Upper lobe of left lung (tissue), 6 donors: ENCODE measurements around the gene MED27. TPM values are rescaled to one million over a fixed set of nuclear protein-coding genes. Genes with fewer than 3 reads are reported as not detected.

Experiments used
- ATAC-seq, 2 donors: fragments of 200-7000 bp; cut with Tn5 transposase; one replicate each; pipeline ENCODE4 v1.9.1; 2022; ENCODE audit warnings: mild to moderate bottlenecking in 2 of 2, moderate library complexity in 2 of 2; ENCODE audit not compliant: low FRiP score in 2 of 2
- DNase-seq, 2 donors: peaks; one replicate each; pipeline ENCODE4 v3.0.0-alpha.2; 2019 to 2020
- H3K27ac ChIP-seq, 4 donors: fragments of 200-600 bp; sonication (generic); one replicate each; pipeline ENCODE4 v1.5.1; 2016 to 2019
- H3K27me3 ChIP-seq, 4 donors: fragments of 200-600 bp; sonication (generic); one replicate each; pipeline ENCODE4 v1.5.1; 2017 to 2019
- H3K36me3 ChIP-seq, 4 donors: fragments of 200-600 bp; sonication (generic); one replicate each; pipeline ENCODE4 v1.5.1; 2016 to 2019
- H3K4me1 ChIP-seq, 4 donors: fragments of 200-600 bp; sonication (generic); one replicate each; pipeline ENCODE4 v1.5.1; 2018 to 2019
- H3K4me3 ChIP-seq, 4 donors: fragments of 200-600 bp; sonication (generic); one replicate each; pipeline ENCODE4 v1.5.1; 2017 to 2019; ENCODE audit warnings: mild to moderate bottlenecking in 2 of 4, moderate library complexity in 1 of 4
- H3K9me3 ChIP-seq, 4 donors: fragments of 200-600 bp; sonication (generic); one replicate each; pipeline ENCODE4 v1.5.1; 2018 to 2019
- EP300 ChIP-seq, 4 donors: sonication (generic); formaldehyde crosslinking; IDR thresholded peaks; one replicate each; pipeline ENCODE4 v1.5.1; 2017; ENCODE audit warnings: antibody characterized with exemption in 4 of 4, control low read depth in 2 of 4
- POLR2A ChIP-seq, 4 donors: fragments of 450-650 bp; IDR thresholded peaks; one replicate each; pipeline ENCODE4 v1.5.1; 2016 to 2017; ENCODE audit warnings: antibody characterized with exemption in 4 of 4, mild to moderate bottlenecking in 2 of 4
- POLR2AphosphoS5 ChIP-seq, 2 donors: sonication (generic); formaldehyde crosslinking; IDR thresholded peaks; one replicate each; pipeline ENCODE4 v1.5.1; 2017; ENCODE audit warnings: antibody characterized with exemption in 2 of 2
- WGBS, 2 donors: methylation state at CpG; one replicate each; pipeline ENCODE4 v1.1.5; 2017 to 2018; 5-methylcytosine and 5-hydroxymethylcytosine counted together
- total RNA-seq, 6 donors: library from RNA; depleted of rRNA in 4 of 6; stranded (reverse); fragments of >200 nt in 4 of 6; gene quantifications; one replicate each; pipeline versions ENCODE4 v1.1.0 to v1.2.1, GENCODE V29; 2016 to 2021
- TF ChIP-seq, protein P1 (sequence below), 6 experiments: fragments of 450-650 bp in 4 of 6; fragments of 200-600 bp in 2 of 6; sonication (generic) in 2 of 6; IDR thresholded peaks; one replicate each; pipeline ENCODE4 v1.5.1; 2016 to 2019; ENCODE audit warnings: antibody characterized with exemption in 6 of 6
- donor health status: DM: no; HTN: no; CAD: no; lungs with moderate emphysema.
- donor health status: DM: no; HTN: yes; CAD: no; lungs with severe emphysema.

The MED27 gene
- total RNA-seq, 6 donors from 2014 or later, result 4.9 to 24.2 (median 17.1) TPM

DNA sequence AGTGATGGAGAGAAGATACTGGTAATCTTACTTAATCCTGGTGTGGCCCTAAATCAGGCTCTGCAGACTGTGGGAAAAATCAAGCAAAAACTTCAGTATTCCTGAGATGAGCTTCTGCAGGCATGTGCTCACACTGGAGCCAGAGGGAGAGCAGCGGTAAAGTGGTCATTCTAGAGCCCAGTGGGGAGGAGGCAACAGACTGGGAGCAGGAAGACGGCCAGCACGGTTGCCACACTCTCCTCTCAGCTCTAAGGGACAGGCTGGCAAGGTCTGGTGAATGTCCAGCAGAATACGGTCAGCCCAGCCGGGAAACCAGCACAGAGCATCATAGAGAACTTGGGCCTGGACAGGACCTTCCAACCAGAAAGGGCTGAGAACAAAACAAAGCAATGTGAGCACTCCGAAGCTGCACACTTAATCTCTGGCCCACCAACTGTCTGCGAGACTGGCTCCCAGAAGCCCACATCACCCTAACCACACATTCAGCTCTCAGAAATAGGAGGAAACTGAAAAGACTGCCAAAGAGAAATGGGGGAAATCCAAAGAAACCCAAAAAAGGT is 30.3 kb downstream of the MED27 start:
- Histone ChIP-seq H3K4me1 (no peaks in the 10 kb centered on the region), H3K27ac (no peak overlapping the region), H3K36me3 (no peaks in the 10 kb centered on the region), H3K27me3 (no peaks in the 10 kb centered on the region), H3K4me3 (no peak overlapping the region), H3K9me3 (no peaks in the 10 kb centered on the region)
- 89 to 92% methylated on average over 4 to 7 of the region's 7 CpGs for WGBS, 2 donors
- DNase-seq (no peak), ATAC-seq (peak in 1 of 2 donors; percentile 42)
- TF ChIP-seq EP300 (IDR thresholded peaks at IDR 0.05) (no peak), POLR2A (IDR thresholded peaks at IDR 0.05) (no peak), POLR2AphosphoS5 (IDR thresholded peaks at IDR 0.05) (no peak)
- TF ChIP-seq, protein P1, sequence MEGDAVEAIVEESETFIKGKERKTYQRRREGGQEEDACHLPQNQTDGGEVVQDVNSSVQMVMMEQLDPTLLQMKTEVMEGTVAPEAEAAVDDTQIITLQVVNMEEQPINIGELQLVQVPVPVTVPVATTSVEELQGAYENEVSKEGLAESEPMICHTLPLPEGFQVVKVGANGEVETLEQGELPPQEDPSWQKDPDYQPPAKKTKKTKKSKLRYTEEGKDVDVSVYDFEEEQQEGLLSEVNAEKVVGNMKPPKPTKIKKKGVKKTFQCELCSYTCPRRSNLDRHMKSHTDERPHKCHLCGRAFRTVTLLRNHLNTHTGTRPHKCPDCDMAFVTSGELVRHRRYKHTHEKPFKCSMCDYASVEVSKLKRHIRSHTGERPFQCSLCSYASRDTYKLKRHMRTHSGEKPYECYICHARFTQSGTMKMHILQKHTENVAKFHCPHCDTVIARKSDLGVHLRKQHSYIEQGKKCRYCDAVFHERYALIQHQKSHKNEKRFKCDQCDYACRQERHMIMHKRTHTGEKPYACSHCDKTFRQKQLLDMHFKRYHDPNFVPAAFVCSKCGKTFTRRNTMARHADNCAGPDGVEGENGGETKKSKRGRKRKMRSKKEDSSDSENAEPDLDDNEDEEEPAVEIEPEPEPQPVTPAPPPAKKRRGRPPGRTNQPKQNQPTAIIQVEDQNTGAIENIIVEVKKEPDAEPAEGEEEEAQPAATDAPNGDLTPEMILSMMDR (IDR thresholded peaks at IDR 0.05), result no peak

DNA sequence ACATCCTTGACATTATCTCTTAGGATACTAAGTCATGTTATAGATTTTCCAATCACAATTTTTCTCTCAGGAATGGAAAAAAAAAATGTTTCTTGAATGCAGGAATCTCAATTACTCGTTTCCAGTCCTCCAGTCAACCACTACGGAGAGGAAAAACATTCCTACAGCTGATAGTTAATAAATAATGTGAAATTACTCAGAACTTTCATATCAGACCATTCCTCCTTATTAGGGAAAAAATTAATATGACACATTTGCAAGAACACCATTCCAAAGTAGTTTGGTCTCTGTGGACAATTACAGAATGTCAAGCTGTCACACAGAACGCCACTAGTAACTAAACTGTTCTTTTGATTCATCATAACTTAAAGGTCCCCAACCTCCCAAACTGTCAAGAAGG is 31.5 kb downstream of the MED27 start:
- WGBS, 2 donors, result 80 to 82% methylated on average over 3 of the region's 3 CpGs
- ATAC-seq, result no peak

DNA sequence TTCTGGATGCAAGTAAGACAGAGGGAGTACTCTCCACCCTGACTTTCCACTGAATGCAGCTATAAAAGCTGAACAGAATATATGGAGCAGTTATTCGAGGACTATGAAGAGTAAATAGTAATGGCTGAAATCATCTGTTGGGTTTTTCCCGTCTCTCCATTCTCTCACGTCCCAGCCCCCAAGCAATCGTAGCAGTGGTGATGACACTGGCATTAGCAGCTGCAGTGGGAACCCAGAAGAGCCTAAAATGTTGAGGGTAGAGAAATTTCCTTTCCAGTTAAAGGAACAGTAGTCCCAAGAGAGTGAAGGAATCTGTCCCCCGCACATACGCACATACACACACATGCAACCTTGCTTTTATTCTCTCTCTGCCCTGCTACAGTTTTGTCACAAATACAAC is 33.2 kb downstream of the MED27 start:
- WGBS, 2 donors, result 72 to 76% methylated on average over 6 of the region's 6 CpGs
- no peaks in the 10 kb centered on the region for H3K36me3 ChIP-seq
- ATAC-seq (no peak), DNase-seq (no peak)
- TF ChIP-seq POLR2A (IDR thresholded peaks at IDR 0.05), result no peak
- TF ChIP-seq POLR2AphosphoS5 (IDR thresholded peaks at IDR 0.05), result no peak
- TF ChIP-seq, protein P1 (IDR thresholded peaks at IDR 0.05), result no peak
- no peak for TF ChIP-seq EP300 (IDR thresholded peaks at IDR 0.05)
- no peaks in the 10 kb centered on the region for H3K27me3 ChIP-seq
- H3K9me3 ChIP-seq, result no peaks in the 10 kb centered on the region
- no peaks in the 10 kb centered on the region for H3K4me1 ChIP-seq
- H3K4me3 ChIP-seq, result no peak overlapping the region
- no peak overlapping the region for H3K27ac ChIP-seq

More for the DNA sequence above, 31.5 kb downstream of the MED27 start:
- Histone ChIP-seq H3K36me3 (no peaks in the 10 kb centered on the region), H3K27me3 (no peaks in the 10 kb centered on the region), H3K4me3 (no peak overlapping the region), H3K27ac (no peak overlapping the region), H3K4me1 (no peaks in the 10 kb centered on the region), H3K9me3 (no peaks in the 10 kb centered on the region)
- no peak for DNase-seq
- TF ChIP-seq, protein P1 (IDR thresholded peaks at IDR 0.05), result no peak
- TF ChIP-seq POLR2AphosphoS5 (IDR thresholded peaks at IDR 0.05) (no peak), EP300 (IDR thresholded peaks at IDR 0.05) (no peak), POLR2A (IDR thresholded peaks at IDR 0.05) (no peak)

DNA sequence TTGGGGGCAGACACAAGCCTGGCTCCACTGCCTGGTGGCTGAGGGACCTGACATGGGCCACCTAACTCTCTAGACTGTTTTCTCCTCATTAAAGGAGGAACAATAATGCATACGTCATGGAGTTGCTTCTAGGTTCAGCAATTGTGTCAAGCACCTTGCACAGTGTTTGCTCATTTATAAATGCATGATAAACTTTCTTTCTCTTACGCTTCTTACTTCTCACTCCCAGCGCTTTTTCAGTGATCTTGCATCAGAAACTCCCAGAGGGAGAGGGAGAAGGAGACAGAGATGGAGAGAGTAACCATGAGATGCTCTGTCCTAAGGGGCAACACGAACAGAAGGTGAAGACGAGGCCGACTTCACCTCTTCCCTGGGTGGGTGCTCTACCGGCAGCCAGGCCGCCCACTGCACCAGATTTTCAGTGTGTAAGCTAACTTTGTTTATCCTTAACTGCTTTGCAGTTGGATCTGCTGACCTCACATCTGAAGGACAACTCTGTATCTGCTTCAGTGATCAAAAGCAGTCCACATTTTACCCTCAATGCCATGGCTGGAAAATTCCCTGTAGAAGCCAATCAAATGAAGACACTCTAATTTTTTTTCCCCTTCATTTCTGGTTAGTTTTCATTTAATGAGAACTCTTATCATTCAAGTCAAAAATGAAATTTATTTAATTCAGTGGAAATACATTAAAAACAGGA is 35.3 kb downstream of the MED27 start:
- Histone ChIP-seq H3K36me3 (no peaks in the 10 kb centered on the region), H3K4me1 (no peaks in the 10 kb centered on the region), H3K27me3 (no peaks in the 10 kb centered on the region), H3K4me3 (no peak overlapping the region), H3K9me3 (no peaks in the 10 kb centered on the region), H3K27ac (no peak overlapping the region)
- TF ChIP-seq EP300 (IDR thresholded peaks at IDR 0.05) (no peak), POLR2A (IDR thresholded peaks at IDR 0.05) (no peak), POLR2AphosphoS5 (IDR thresholded peaks at IDR 0.05) (no peak)
- TF ChIP-seq, protein P1 (IDR thresholded peaks at IDR 0.05), result no peak
- DNase-seq (no peak), ATAC-seq (no peak)
- 83 to 90% methylated on average over 8 of the region's 8 CpGs for WGBS, 2 donors

DNA sequence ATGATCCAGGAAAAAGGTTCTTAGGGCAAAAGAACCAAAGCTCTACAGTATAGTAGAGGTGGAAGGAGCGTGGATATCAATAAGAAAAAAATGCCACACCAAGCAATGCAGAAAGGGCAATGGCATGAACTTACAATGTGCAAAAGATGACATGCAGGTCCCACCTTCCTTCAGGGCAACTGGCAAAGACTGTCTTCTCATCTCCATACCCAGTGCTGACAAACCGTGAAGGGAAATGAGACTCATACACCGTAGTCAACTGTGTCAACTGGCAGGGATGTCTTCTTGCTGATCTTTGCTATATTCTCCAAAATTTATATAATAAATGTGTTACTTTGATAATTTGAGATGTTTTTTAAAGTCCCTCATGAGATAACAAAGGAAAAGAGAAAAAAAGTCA is 36.0 kb downstream of the MED27 start:
- H3K9me3 ChIP-seq, result no peaks in the 10 kb centered on the region
- no peak for TF ChIP-seq POLR2AphosphoS5 (IDR thresholded peaks at IDR 0.05)
- TF ChIP-seq POLR2A (IDR thresholded peaks at IDR 0.05), result no peak
- TF ChIP-seq EP300 (IDR thresholded peaks at IDR 0.05), result no peak
- TF ChIP-seq, protein P1 (IDR thresholded peaks at IDR 0.05), result no peak
- H3K27me3 ChIP-seq, result no peaks in the 10 kb centered on the region
- 88 to 94% methylated on average over 3 of the region's 3 CpGs for WGBS, 2 donors
- no peaks in the 10 kb centered on the region for H3K4me1 ChIP-seq
- no peak for ATAC-seq
- H3K4me3 ChIP-seq, result no peak overlapping the region
- no peaks in the 10 kb centered on the region for H3K36me3 ChIP-seq
- H3K27ac ChIP-seq, result no peak overlapping the region
- no peak for DNase-seq
